Measurements from ENCODE around the gene HOXB13.

The HOXB13 gene

DNA sequence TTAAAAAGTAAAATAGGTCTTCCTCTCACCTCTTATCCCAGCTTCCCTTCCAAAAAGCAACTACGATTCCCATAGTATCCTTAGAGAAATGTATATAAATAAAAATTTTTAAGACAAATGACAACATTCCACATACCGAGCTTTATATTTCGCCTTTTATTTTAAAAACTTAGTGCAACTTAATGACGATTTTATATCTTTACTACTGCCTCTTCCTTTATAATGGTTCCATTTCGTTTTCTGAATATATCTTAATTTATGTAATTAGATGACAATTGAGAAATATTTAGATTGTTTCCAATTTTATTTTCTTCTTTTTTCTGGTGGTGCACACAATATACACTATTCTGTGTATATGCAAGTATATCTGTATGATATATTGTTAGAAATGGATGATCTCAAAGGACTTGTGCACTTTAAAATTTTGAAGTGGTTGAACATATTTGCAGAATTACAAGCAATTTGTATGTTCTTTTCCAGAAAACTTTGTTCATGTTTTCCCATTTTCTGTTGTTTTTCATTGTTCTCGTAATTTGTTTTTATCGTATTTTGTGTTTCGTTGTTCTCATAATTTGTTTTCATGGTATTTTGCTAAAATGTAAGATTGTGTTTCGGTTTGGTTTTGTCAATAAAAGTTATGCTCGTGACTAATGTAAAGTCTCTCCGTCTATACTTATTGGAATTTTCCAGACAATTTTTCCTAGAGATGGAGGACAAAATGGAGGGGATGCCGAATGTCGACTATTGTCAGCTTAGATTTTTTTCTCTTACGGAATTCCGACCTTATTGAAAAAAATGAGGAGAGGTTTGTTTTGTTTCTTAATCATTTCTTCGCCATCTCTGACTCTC lies 20.4 kb upstream of the HOXB13 start:
- DNase-seq: no peak

DNA sequence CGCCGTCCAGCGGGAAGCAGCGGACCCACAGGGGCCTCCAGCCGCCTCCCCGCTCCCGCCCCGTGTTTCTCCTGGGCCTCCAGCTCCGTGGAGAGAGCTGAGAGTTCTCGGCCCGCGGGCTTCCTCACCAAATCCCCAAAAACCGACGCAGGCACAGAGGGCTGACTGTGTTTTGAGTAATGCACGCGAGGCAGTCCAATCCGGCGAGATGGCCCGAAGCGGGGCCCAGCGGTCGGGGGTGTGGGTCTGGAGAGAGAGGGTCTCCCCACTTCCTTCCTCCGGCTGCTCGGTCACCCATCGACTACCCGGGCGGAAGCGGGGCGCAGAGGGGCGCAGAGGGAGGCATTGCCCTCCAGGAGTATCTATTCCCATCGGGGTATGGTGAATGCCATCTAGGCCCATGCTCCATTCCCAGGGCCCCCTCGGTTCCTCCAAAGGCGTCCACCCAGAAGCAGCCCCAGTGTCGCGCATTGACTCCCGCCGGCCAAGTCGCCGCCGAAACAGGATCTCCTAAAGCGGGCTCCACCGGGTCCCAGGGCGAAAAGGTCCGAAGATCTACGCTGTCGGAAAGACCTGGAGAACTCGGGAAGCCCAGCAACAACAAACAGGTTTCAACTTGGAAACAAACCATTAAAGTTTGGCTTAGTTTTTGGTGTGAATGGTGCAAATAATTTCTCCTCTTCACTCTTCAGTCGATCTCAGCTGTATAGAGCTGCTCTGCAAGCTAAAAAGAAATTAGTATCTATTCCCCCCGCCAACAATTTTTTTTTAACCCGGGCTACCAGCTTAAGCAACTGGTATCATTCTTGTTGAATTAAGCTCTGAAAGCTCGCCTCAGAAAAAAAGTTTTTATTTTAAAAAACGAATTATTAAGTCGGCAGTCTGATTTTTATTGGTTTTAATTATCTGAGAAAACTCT lies 19.2 kb upstream of the HOXB13 start:
- DNase-seq: no peak

DNA sequence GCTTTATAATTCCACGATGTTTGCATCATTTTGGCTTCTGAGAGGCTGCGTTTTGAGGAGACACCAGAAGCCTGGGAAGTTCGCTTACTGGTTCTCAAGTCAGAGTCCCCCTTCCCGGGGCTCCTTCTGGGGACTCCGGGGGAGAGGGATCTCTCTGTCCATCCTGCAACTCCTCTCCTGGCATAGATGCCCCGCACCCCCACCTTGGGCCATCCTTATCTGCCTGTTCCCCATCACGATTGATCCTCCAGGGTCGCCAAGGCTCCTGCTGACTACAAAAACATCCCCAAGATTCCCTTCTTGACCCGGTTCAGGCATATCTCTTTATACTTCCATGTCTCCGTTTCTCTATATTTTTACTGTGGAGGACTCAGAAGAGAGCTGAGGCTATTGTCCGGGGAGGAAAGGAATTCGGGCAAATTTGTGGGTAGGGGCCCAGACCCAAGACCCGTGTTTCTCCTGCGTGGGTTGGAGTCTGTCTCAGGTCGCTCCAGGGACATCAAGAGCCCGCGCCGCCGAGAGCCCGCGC lies 18.4 kb upstream of the HOXB13 start:
- DNase-seq: no peak

DNA sequence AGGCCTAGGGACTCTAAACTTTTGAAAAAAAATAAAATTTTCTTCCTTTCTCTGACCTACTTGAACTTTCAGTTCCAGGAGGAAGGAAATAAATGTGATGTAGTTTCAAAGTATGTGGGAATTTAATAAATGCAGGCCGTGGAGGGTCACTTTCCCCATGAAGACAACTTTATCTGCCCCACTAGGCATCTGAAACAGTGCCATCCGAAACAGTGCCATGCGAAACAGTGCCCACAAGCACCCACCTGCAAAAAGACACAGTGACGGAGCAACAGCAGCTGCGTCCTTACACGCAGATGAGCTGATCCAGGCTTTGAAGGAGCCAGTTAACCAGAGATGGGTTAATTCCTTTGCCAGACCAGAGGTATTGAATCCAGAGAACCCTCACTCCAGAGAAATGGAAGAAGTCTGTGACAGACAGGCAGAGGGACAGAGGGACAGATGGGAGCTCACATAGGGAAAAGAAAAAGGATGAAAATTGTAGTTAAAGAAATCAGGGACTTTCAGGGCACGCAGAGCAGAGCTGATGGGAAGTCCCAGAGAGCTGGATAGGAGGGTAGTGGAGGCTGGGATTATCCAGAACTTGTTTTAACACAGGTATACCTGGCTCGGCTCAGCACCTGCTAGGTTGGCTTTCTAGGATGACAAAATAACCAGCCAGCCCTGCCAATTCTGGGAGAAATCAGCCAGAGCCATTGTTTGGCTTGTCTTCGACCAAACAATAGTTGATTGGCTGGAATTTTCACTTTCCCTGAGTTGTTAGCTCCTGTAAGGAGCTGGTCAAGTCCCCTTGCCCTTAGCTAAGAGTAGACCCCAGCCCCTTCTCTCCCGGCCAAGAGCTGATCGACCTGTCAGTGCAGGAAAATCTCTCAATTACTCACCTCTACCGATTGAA lies 17.1 kb upstream of the HOXB13 start:
- no peak for DNase-seq

DNA sequence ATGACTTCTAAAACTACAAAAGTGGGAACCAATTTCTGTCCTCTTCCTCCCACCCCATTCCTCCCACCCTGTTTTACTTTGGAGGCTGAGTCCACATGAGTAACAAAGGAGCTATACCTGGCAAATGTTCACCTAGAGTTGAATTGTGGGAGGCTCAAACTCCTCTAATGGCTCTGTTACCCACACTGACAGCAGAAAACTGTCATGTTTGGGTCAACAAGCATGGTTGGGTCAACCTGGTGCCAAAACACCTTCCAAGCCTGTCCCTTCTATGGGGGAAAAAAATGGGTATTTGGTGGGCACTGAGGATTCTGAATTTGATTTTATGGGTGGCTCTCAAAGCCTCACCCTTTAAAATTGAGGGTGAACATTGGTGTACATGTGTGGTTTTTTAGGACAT lies 12.0 kb upstream of the HOXB13 start:
- DNase-seq: no peak

DNA sequence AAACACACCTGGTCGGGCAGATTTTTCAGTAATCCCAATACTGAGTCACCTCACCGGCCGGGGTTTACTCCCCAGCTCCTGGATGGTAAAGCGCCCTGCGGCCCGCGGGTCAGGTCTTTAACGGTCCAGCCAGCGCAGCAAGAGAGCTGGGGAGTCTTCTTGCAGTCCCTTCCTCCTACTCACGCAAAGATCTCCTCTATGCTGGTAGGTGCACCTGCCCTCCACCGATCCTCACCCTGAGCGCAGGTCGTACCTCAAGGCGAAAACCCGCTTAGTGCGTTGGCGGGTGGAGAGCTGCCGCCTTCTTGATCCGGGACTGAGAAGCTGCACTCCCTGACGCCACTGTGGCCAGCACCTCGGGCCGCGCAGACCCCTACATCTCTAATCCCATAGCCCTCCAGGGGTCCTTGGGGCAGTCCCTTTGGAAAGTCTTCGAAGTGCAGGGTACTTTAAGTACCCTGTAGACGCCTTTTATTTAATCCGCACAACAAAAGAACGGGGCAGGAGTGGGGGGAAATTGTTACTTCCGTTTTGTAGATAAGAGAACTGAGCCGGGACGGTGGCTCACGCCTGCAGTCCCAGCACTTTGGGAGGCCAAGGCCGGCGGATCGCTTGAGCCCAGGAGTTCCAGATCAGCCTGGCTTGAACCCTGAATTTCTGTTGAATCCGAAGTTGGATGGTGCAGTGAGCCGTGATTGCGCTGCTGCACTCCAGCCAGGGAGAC lies 10.4 kb upstream of the HOXB13 start:
- DNase-seq: no peak

DNA sequence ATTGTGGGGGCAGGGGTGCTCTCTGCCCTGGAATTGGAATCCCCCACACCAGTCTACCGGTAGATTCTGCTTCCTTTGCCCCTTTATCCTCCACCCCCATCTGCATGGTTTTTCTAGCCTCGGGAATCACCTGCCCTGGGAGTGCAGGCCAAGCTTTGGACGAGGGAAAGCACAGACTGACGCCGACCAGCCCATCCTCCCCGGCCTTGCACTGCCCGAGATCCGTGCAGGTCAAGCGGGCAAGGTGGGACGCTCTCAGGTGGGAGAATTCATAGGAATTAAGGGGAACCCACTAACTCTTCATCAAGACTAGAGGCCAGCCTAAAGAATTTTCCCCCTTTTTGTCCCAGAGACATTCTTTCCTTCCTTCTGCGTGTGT lies 9.9 kb upstream of the HOXB13 start:
- DNase-seq: no peak

DNA sequence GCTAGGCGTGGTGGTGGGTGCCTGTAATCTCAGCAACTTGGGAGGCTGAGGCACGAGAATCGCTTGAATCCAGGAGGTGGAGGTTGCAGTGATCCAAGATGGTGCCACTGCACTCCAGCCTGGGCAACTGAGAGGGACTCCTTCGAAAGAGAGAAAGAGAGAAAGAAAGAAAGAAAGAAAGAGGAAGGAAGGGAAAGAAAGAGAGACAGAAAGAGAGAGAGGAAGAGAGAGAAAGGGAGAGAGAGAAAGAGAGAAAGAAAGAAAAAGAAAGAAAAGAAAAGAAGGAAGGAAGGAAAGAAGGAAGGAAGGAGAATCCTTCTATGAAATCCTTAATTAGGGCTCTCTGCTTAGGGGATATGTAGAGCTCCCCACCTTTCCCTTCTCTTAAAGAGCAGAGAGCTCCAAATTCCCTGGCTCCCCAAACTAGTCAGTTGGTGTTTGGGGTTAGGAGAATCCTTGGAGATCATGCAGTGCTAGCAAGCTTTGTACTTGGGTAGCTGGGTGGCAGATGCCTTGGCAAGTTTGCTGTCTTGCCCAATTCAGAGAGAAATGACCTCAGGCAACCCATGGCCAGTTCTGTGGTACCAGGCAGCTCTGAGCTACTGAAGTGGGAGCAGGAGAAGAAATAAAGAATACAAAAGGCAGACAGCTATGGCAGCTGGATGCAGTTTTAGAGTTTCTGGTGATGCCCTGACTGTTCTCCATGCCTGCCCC lies 8.9 kb upstream of the HOXB13 start:
- DNase-seq: no peak

DNA sequence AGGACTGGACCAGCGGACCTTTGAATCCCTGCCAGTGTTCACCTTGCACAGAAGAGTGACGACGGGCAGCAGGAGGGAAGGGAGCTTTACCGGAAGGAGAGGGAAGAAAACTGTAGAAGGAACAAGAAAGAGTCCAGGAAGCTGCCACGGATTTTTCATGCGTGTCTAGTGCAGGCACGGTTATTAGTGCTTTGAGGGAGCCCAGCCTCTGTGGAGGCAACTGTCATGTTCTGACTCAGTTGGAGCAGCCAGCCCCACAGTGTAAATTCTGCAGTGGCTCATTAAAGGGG lies 6.5 kb upstream of the HOXB13 start:
- DNase-seq: no peak

DNA sequence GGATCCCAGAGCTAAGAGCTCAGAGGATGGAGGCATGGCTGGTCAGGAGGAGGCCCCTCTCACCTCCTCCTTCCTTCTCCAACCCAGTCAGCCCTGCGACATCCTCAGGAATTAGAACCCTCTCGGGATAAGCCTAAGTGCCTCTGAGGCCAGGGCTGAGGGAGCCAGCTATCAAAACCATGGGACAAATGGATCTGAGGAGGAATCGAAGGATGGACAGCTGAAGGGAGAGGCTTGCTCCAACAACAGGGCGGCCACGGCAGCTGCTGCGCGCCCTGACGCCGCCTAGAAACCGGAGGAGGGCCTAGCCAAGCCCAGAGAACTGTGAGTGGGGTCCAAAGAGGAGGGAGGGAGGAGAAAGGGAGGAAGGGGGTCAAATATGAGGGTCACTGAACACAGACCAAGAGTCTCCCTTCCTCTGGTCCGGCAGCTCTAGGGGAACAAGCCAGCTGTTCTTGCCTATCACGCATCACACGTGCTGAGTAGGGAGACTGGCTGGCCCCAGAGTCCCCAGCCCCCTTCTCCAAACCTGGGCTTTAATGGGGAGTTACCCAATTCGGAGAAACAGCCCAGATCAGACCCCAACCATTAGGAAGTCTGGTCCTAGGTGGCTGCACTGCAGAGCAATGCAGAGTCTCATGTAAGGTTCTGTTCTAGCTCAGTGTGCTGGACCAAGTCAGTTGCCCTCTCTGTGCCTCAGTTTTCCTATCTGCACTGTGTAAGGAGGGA lies 5.9 kb upstream of the HOXB13 start:
- no peak for DNase-seq

DNA sequence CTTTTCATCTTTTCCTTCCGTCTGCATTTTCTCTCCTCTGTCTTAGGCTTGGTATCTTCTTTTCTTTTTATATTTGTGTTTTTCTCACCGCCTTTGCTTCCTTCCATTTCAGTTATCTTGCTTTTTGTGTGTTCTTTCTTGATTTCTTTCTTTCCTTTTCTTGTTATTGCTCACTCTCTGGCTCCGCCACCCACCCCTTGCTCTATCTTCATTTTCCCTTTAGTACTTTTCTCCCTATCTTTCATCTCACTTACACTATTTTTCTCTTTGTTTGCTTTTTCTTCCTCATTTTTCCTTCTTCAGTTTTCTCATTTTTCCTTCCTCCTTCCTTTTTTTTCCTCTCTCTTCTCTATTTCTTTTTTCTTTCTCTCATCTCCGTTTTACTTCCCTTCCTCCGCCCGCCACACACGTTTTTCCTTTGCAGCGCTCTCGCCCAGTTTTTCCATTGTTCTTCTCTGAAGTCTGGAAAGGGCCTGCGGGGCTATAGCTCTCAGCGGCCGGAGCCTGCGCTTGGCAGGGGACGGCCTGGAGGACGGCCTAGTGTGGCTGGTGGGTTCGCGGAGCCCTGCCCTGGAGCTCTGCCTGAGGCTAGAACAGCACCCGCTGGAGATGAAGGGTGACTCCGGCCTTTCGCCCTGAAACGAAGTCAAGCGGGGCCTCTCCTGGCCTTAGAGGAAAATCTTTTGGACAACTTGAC lies 5.2 kb upstream of the HOXB13 start:
- no peak for DNase-seq

DNA sequence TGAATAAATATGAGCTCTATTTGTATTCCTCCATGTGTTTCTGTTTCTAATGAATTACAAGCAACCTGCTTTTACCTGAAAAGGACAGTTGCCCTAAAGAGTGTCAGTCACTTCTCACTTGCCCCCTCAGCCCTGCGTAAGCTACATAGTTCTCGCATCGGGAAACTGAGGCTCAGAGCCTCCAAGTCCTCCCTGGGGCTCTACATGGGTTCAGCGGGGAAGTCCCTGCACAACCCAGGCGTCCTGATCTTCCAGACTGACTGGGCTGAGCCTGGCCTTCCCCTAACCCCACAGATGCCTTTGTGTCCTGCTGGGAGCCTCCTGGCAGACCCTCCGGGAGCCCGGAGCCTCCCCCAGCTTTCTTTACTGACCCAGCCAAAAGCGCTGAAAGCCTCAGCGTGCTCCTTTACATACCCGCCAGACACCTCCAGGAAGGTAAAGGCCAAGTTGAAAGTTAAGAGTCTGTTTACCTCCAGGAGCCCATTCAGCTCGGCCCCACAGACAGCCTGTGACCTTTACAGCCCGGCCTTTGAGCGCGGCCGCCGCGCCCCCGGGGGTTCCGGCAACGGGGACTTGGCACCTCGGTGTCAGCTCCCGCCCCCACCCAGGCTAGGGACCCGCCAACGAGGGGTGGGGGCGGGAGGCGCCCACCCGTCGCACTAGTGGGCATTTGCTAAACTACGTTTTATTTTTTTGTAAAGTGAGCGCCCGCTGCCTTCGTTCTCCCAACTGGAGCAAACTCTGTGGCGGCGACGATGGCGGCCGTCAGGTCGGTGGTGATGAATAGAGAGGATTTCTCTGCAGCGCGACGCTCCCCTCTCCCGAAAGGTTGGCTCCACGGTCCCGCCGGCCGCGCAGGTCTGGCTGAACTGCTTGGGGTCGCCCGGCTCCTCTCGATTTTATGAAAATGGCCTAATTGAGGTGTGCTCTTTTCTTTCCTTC lies 4.4 kb upstream of the HOXB13 start:
- DNase-seq: no peak

DNA sequence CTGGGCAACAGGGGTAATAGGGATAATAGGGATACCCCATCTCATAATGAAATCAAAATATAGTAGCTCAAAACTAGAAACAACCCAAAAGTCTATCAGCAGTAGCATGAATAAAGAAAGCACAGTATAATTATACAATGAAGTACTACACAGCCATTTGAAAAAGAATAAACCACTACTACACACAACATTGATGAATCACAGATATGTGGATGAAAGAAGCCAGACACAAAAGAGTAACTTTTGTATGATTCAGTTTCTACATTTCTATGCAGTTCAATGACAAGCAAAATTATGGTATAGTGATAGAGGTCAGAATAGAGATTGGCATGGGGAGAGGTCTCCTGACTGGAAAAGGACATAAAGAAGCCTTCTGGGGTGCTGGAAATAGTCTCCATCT lies 2.8 kb upstream of the HOXB13 start:
- no peak for DNase-seq

DNA sequence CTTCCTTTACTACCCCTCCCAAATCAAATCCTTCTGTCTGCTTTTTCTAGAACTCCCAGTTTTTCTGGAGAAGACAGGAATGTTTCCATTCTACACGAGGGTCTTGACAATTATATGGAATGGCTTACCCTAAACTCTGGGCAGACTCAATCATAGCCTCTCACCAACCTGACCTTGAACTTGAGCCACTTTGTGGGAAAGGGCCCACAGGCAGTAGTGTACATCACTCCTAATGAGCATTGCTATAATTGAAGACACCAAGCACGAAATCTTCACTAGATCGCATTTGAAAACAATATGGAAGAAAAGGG lies 1.6 kb upstream of the HOXB13 start:
- no peak for DNase-seq

DNA sequence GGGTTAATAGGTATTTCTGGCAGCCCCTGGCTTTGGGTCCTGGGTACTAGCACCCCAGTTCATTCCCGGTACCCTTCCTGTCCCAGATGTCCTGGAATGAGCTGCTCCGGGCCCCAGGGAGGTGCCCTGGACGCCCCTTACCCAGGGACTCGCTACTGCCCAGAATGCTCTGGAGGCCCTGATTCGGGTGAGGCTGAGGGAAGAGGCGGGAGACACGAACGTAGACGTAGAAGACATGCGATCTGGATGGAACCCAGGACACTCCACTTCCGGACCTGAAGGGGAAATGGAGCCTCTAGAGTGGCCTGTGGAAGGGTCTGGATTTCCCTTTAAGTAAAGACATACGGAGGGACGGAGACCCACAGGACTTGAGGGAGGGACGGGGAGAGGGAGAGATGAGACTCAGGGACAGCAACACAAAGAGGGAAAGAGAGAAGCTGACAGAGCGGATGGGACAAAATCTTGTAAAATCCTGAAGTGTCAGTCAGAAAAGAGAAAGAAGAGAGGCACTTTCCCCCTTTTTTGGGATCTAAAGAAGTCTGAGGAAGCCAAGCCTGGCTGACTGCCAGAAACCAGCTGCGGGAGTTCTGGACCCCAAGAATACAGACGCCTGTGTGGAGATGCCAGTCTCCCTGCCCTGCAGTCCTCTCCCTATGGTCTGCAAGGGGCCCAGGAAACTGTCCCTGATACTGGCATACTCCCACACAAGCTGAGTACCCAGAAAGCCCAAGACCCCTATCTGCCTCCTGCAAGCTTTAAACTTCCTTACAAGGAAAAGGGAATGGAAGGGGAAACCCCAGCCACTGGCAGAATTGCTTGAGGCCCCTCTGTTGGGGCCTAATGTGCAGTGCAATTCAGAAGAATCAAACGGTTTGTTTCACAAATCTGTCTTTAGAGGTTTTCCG lies 1.0 kb upstream of the HOXB13 start:
- DNase-seq: no peak

DNA sequence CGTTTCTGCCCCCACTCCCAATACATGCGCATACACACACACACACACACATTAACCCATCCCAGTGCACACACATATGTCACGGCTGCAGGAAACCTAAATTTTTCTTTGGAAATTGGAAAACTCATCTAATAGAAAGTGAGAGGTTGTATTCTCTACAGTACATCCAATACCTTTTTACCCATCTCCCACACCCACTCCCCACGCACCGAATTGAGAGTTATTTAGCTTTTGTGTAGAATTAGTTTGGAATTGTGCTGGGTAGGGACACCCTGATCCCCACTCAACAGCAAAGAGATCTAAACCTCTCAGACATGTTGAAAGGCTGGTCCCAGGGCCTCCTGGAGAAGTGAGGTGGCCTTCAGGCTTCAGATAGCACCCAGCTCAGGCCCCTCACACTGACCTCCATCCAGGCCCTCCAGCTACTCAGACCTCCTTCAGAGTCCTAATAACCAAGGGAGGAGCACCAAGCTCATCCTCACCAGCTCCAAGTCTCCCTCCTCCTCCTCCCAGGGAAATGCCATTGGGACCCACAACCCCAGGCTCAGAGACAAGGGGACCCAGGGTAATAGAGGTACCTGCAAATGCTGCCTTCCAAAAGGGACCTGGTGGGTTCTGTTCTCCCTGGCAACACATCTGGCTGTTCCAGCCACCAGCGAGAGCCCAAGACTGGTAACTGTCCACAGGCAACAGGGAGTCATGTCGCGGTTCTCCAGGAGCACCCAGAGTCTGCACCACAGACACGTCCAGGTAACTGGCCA lies 955 bp downstream of the HOXB13 start:
- DNase-seq: no peak

DNA sequence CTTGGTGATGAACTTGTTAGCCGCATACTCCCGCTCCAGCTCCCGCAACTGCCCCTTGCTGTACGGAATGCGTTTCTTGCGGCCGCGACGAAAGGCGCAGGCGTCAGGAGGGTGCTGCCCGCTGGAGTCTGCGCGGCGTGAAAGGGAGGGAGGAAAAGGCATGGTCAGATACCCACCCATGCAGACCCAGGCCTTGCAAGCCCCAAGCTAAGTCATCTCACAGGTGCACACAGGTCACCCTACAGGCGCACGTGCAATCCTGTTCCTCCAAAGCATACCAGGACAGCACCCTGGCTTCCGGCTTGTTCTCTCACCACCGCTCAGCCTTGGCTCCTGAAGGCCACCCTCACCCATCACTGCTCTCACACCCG lies 1.6 kb downstream of the HOXB13 start:
- DNase-seq: no peak
